ENCODE measurements around the gene CBFA2T2.

GRCh38 chr20:33567949-33568348, 78.1 kb downstream of the CBFA2T2 start:
- no peak for TF ChIP-seq POLR2A (IDR thresholded peaks at IDR 0.05)
- TF ChIP-seq CTCF (IDR thresholded peaks at IDR 0.05), result no peak

Data from lower leg skin (tissue), 3 donors.